Small intestine (tissue), 16 donors: ENCODE data around the gene DNAI1. TPM values are rescaled to one million over a fixed set of nuclear protein-coding genes. Genes with fewer than 3 reads are reported as not detected.

Experiments used
- DNase-seq, 2 donors: peaks; one replicate each; pipeline versions ENCODE4 v3.0.0 to v3.0.0-alpha.2; 2013
- FAIRE-seq: peaks from 2 replicates; lab custom pipeline; 2012; peaks lifted over from hg19 to GRCh38; lab: Jason Lieb, UNC
- H3K27ac ChIP-seq, 3 donors: one replicate each; pipeline ENCODE4 v1.5.1; 2013; ENCODE audit warnings: low read length in 2 of 3, mild to moderate bottlenecking in 2 of 3, control low read depth in 1 of 3, inconsistent platforms in 1 of 3, low read depth in 1 of 3, moderate library complexity in 1 of 3
- H3K27me3 ChIP-seq, 3 donors: one replicate each; pipeline ENCODE4 v1.6.1; 2013; ENCODE audit warnings: low read length in 3 of 3, inconsistent platforms in 1 of 3; ENCODE audit not compliant: control insufficient read depth in 3 of 3, insufficient read depth in 3 of 3
- H3K36me3 ChIP-seq, 3 donors: one replicate each; pipeline ENCODE4 v1.6.1; 2013; ENCODE audit warnings: low read length in 3 of 3, inconsistent platforms in 1 of 3, low read depth in 1 of 3, mild to moderate bottlenecking in 1 of 3, moderate library complexity in 1 of 3; ENCODE audit not compliant: control insufficient read depth in 3 of 3, insufficient read depth in 2 of 3
- H3K4me1 ChIP-seq, 3 donors: one replicate each; pipeline ENCODE4 v1.6.1; 2013; ENCODE audit warnings: low read length in 2 of 3, inconsistent platforms in 1 of 3, low read depth in 1 of 3, mild to moderate bottlenecking in 1 of 3, moderate library complexity in 1 of 3; ENCODE audit not compliant: control insufficient read depth in 3 of 3, insufficient read depth in 2 of 3
- H3K4me3 ChIP-seq, 3 donors: one replicate each; pipeline ENCODE4 v1.5.1; 2013; ENCODE audit warnings: low read length in 3 of 3, control low read depth in 1 of 3, inconsistent platforms in 1 of 3, low read depth in 1 of 3, mild to moderate bottlenecking in 1 of 3, moderate library complexity in 1 of 3
- H3K9me3 ChIP-seq, 2 donors: one replicate each; pipeline ENCODE4 v1.6.1; 2013; ENCODE audit warnings: low read depth in 1 of 2, low read length in 1 of 2; ENCODE audit not compliant: control insufficient read depth in 2 of 2, insufficient read depth in 1 of 2
- WGBS, 3 donors: extraction: QIAGEN DNeasy Blood & Tissue Kit; methylation state at CpG; one replicate each; pipeline ENCODE4 v1.1.7; 2013; 5-methylcytosine and 5-hydroxymethylcytosine counted together
- long read RNA-seq, 10 donors: transcript quantifications; one replicate each; lab custom pipeline, GENCODE V29; 2026
- polyA plus RNA-seq, 4 donors: library from polyadenylated mRNA; stranded (reverse) in 3 of 4; unstranded in 1 of 4; fragments of 200-250 nt in 3 of 4; fragments of 120-200 nt in 1 of 4; gene quantifications; one replicate each; pipeline versions ENCODE4 v1.2.1 to v1.2.3, GENCODE V29; 2013
- donor health status: healthy with polysubstance abuse.
- donor health status: control.
- donor health status: control.
- donor health status: Bipolar disorder and iron deficiency.
- donor health status: healthy.

DNAI1 gene
- under 1 TPM in 1 of 4 donors, not detected in 3; 0.22 TPM for polyA plus RNA-seq
- long read RNA-seq, donor 1, result 0 reads
- long read RNA-seq, donor 2, result 0 reads
- long read RNA-seq, donor 3, result 0 reads
- long read RNA-seq, donor 4, result 0 reads
- long read RNA-seq, donor 5, result 0 reads
- long read RNA-seq, donor 6, result 0 reads
- long read RNA-seq, donor 7, result 0 reads
- long read RNA-seq, donor 8, result 0 reads
- long read RNA-seq, donor 9, result 0 reads
- long read RNA-seq, donor 10, result 0 reads

GRCh38 chr9:34458013-34458958, at the start of gene DNAI1, which contains the start of gene FAM219A:
DNAI1 (plus strand) TSS chr9:34458805; CDS start chr9:34459006, 201 bp downstream.
FAM219A (minus strand) TSS chr9:34458570; CDS start chr9:34458263, 307 bp downstream.
- peaks cover 0 to 43% (median 0%) of the 10 kb centered on the region in 3 donors for H3K27me3 ChIP-seq
- peak within 1 kb of the TSS in 2 of 3 donors; percentile 45 to 63 for H3K27ac ChIP-seq
- 0 to 1% (median 1%) methylated on average over 78 to 94 of the region's 94 CpGs for WGBS, 3 donors
- H3K9me3 ChIP-seq, result no peaks in the 10 kb centered on the region
- peak; percentile 30 for FAIRE-seq
- H3K4me1 ChIP-seq, result peaks cover 0 to 16% (median 6%) of the 10 kb centered on the region in 3 donors
- peak; percentile 99 for DNase-seq
- H3K4me3 ChIP-seq, result peak within 1 kb of the TSS; percentile 64 to 67 (median 64)
- H3K36me3 ChIP-seq, result no peaks in the 10 kb centered on the region

- Histone ChIP-seq H3K36me3 (peaks cover 0 to 4% (median 3%) of the 10 kb centered on the region in 3 donors), H3K4me3 (no peak overlapping the region), H3K9me3 (no peaks in the 10 kb centered on the region), H3K4me1 (no peaks in the 10 kb centered on the region), H3K27me3 (no peaks in the 10 kb centered on the region), H3K27ac (no peak overlapping the region)
- FAIRE-seq (no peak), DNase-seq (no peak)
- 75 to 95% (median 92%) methylated on average over 2 of the region's 2 CpGs for whole genome bisulfite sequencing, 3 donors
These were observed 49.5 kb upstream of the DNAI1 start for GRCh38 chr9:34409154-34409553.

- Histone ChIP-seq H3K4me1 (no peaks in the 10 kb centered on the region), H3K36me3 (no peaks in the 10 kb centered on the region), H3K27me3 (no peaks in the 10 kb centered on the region), H3K9me3 (no peaks in the 10 kb centered on the region), H3K4me3 (no peak overlapping the region), H3K27ac (no peak overlapping the region)
- FAIRE-seq, result no peak
- no peak for DNase-seq
- 39 to 53% (median 52%) methylated on average over 1 of the region's 1 CpG for WGBS, 3 donors
These were observed 46.3 kb upstream of the DNAI1 start for GRCh38 chr9:34412336-34412735.

GRCh38 chr9:34413231-34413852, 45.3 kb upstream of the DNAI1 start:
- Histone ChIP-seq H3K4me3 (no peak overlapping the region), H3K27me3 (no peaks in the 10 kb centered on the region), H3K36me3 (no peaks in the 10 kb centered on the region), H3K4me1 (no peaks in the 10 kb centered on the region), H3K27ac (no peak overlapping the region), H3K9me3 (no peaks in the 10 kb centered on the region)
- DNase-seq (peak; percentile 26 to 73), FAIRE-seq (no peak)
- 15 to 20% (median 16%) methylated on average over 6 of the region's 6 CpGs for WGBS, 3 donors

- Histone ChIP-seq H3K36me3 (no peaks in the 10 kb centered on the region), H3K27ac (no peak overlapping the region)
- no peak for FAIRE-seq
These were observed 40.9 kb upstream of the DNAI1 start for GRCh38 chr9:34417734-34418133.

GRCh38 chr9:34419716-34420504, 38.7 kb upstream of the DNAI1 start:
- no peak for DNase-seq
- WGBS, 3 donors, result 73 to 97% (median 88%) methylated on average over 4 of the region's 4 CpGs
- no peak for FAIRE-seq
- H3K9me3 ChIP-seq, result no peaks in the 10 kb centered on the region
- H3K4me3 ChIP-seq, result no peak overlapping the region
- H3K27ac ChIP-seq, result no peak overlapping the region
- H3K27me3 ChIP-seq, result no peaks in the 10 kb centered on the region
- no peaks in the 10 kb centered on the region for H3K4me1 ChIP-seq
- no peaks in the 10 kb centered on the region for H3K36me3 ChIP-seq

More at GRCh38 chr9:34417734-34418133, 40.9 kb upstream of the DNAI1 start:
- no peak overlapping the region for H3K4me3 ChIP-seq
- 93 to 96% (median 96%) methylated on average over 3 of the region's 3 CpGs for WGBS, 3 donors
- H3K4me1 ChIP-seq, result no peaks in the 10 kb centered on the region
- H3K9me3 ChIP-seq, result no peaks in the 10 kb centered on the region
- no peak for DNase-seq
- H3K27me3 ChIP-seq, result no peaks in the 10 kb centered on the region

GRCh38 chr9:34426347-34427074, 32.1 kb upstream of the DNAI1 start:
- H3K4me3 ChIP-seq, result no peak overlapping the region
- H3K27me3 ChIP-seq, result no peaks in the 10 kb centered on the region
- H3K27ac ChIP-seq, result no peak overlapping the region
- no peaks in the 10 kb centered on the region for H3K36me3 ChIP-seq
- H3K4me1 ChIP-seq, result no peaks in the 10 kb centered on the region
- DNase-seq (no peak), FAIRE-seq (no peak)
- 86 to 92% (median 87%) methylated on average over 5 of the region's 5 CpGs for WGBS, 3 donors
- H3K9me3 ChIP-seq, result no peaks in the 10 kb centered on the region
